HepG2 (cell line): ENCODE data around the gene CXCL3. TPM values are rescaled to one million over a fixed set of nuclear protein-coding genes. Genes with fewer than 3 reads are reported as not detected.

ENCODE experiments used
- ATAC-seq: fragments of 200-7000 bp; cut with Tn5 transposase; 3 replicates; pipeline ENCODE4 v1.9.1; 2020; ENCODE audit warnings: mild to moderate bottlenecking, moderate library complexity
- BruUV-seq: library from RNA; stranded (reverse); fragments of 400-500 nt; replicated peaks from 2 replicates; lab custom pipeline; 2021; lab: Mats Ljungman, UMichigan
- CTCF ChIA-PET: fragments of 300-600 bp; formaldehyde crosslinking; extraction: SDS; loops from one replicate; lab custom pipeline; 2021; ENCODE audit warnings: low total read pairs, inconsistent platforms, low intra/inter-chr PET ratio; lab: Yijun Ruan, JAX
- POLR2A ChIA-PET: fragments of 350-600 bp; sonication (Branson Sonifier 250); formaldehyde crosslinking; loops from one replicate; lab custom pipeline; 2020; ENCODE audit warnings: antibody characterized with exemption, inconsistent platforms; lab: Yijun Ruan, JAX
- DNase-seq: peaks from one replicate; pipeline ENCODE4 v3.0.0-alpha.2; 2015; ENCODE audit warnings: low spot score
- FAIRE-seq: peaks from 3 replicates; lab custom pipeline; 2011; peaks lifted over from hg19 to GRCh38; lab: Jason Lieb, UNC
- H2AFZ ChIP-seq: one replicate; pipeline ENCODE4 v1.6.1; 2011; ENCODE audit warnings: low read length, inconsistent platforms
- H3K27ac ChIP-seq: fragments of 300-600 bp; 3 replicates; pipeline ENCODE4 v1.8.0; 2011; ENCODE audit warnings: mixed run types, mild to moderate bottlenecking, mixed read lengths, low read length, inconsistent platforms; ENCODE audit not compliant: insufficient read depth; ENCODE audit errors: extremely low read length
- H3K27me3 ChIP-seq, 2 experiments: fragments of 200-600 bp in 1 of 2; 2 replicates in 1 of 2; 3 replicates in 1 of 2; pipeline versions ENCODE4 v1.6.0 to v1.8.0; 2011; ENCODE audit warnings: low read length in 2 of 2, mild to moderate bottlenecking in 2 of 2, moderate library complexity in 2 of 2, inconsistent platforms in 1 of 2; ENCODE audit not compliant: insufficient read depth in 2 of 2, control insufficient read depth in 1 of 2
- H3K36me3 ChIP-seq, 2 experiments: fragments of 200-600 bp in 1 of 2; replicated peaks in 1 of 2; 2 replicates in 1 of 2; 3 replicates in 1 of 2; pipeline versions ENCODE4 v1.5.1 to v1.8.0; 2011; ENCODE audit warnings: low read length in 2 of 2, inconsistent platforms in 1 of 2; ENCODE audit not compliant: insufficient read depth in 2 of 2, control insufficient read depth in 1 of 2
- H3K4me1 ChIP-seq: 2 replicates; pipeline ENCODE4 v1.5.1; 2012; ENCODE audit warnings: low read length, inconsistent platforms; ENCODE audit not compliant: insufficient read depth
- H3K4me2 ChIP-seq: 2 replicates; pipeline ENCODE4 v1.6.0; 2011; ENCODE audit warnings: low read depth, low read length, inconsistent platforms
- H3K4me3 ChIP-seq, 3 experiments: fragments of 200-600 bp in 1 of 3; sonication (generic), shearing (Covaris generic) in 1 of 3; replicated peaks in 1 of 3; 2 replicates each; pipeline ENCODE4 v1.5.1; 2011 to 2016; ENCODE audit warnings: low read length in 3 of 3, inconsistent platforms in 2 of 3, low read depth in 2 of 3, mild to moderate bottlenecking in 2 of 3, control low read depth in 1 of 3, mixed read lengths in 1 of 3; ENCODE audit not compliant: insufficient read depth in 1 of 3
- H3K79me2 ChIP-seq: one replicate; pipeline ENCODE4 v1.6.1; 2011; ENCODE audit warnings: low read length, inconsistent platforms; ENCODE audit not compliant: insufficient read depth
- H3K9ac ChIP-seq: 2 replicates; pipeline ENCODE4 v1.6.0; 2011; ENCODE audit warnings: mild to moderate bottlenecking, low read depth, low read length, inconsistent platforms; ENCODE audit not compliant: insufficient read depth
- H3K9me3 ChIP-seq: 2 replicates; pipeline ENCODE4 v1.5.1; 2012; ENCODE audit warnings: mild to moderate bottlenecking, low read length
- H4K20me1 ChIP-seq: 2 replicates; pipeline ENCODE4 v1.6.0; 2011; ENCODE audit warnings: inconsistent platforms, mild to moderate bottlenecking, low read length, moderate library complexity; ENCODE audit not compliant: insufficient read depth
- BHLHE40 ChIP-seq: IDR thresholded peaks from 2 replicates; pipeline ENCODE4 v1.6.1; 2011; ENCODE audit warnings: low read length, improper control_type of control experiment
- CAMTA2 ChIP-seq: sonication (generic); formaldehyde crosslinking; IDR thresholded peaks from 2 replicates; pipeline ENCODE4 v1.4.0; 2020; ENCODE audit warnings: mild to moderate bottlenecking, missing genetic modification reagents, borderline replicate concordance
- ETV5 ChIP-seq: IDR thresholded peaks from 2 replicates; pipeline ENCODE4 v1.6.1; 2018; ENCODE audit warnings: missing biosample characterization, missing genetic modification reagents, inconsistent platforms, borderline replicate concordance
- FOXA1 ChIP-seq, 2 experiments: fragments of 450-650 bp in 1 of 2; sonication (generic) in 1 of 2; formaldehyde crosslinking in 1 of 2; IDR thresholded peaks; 2 replicates each; pipeline versions ENCODE4 v1.4.0 to v1.6.1; 2016 to 2020; ENCODE audit warnings: missing genetic modification reagents in 1 of 2
- GFI1 ChIP-seq: sonication (generic); formaldehyde crosslinking; IDR thresholded peaks from 2 replicates; pipeline ENCODE4 v1.5.0; 2020; ENCODE audit warnings: missing genetic modification reagents, mild to moderate bottlenecking, borderline replicate concordance
- GMEB2 ChIP-seq: IDR thresholded peaks from 2 replicates; pipeline ENCODE4 v1.6.1; 2016; ENCODE audit warnings: missing biosample characterization, missing genetic modification reagents, low read depth
- HDAC6 ChIP-seq: fragments of 200-600 bp; sonication (generic); IDR thresholded peaks from 2 replicates; pipeline ENCODE4 v1.7.0; 2017; ENCODE audit warnings: mild to moderate bottlenecking, antibody characterized with exemption, low read length, low read depth
- MAFF ChIP-seq: IDR thresholded peaks from 2 replicates; pipeline ENCODE4 v1.6.1; 2011; ENCODE audit warnings: low read depth, low read length, improper control_type of control experiment
- POLR2G ChIP-seq: fragments of 200-400 bp; formaldehyde crosslinking; IDR thresholded peaks from 2 replicates; pipeline ENCODE4 v1.6.1; 2018; ENCODE audit warnings: mild to moderate bottlenecking, low read depth, low read length, moderate library complexity
- ZMYM3 ChIP-seq: sonication (generic); formaldehyde crosslinking; IDR thresholded peaks from 2 replicates; pipeline ENCODE4 v1.5.1; 2020; ENCODE audit warnings: mild to moderate bottlenecking, missing genetic modification reagents
- ZNF121 ChIP-seq: sonication (generic); formaldehyde crosslinking; IDR thresholded peaks from 2 replicates; pipeline ENCODE4 v1.5.0; 2020; ENCODE audit warnings: mild to moderate bottlenecking, missing genetic modification reagents
- ZNF160 ChIP-seq: sonication (generic); formaldehyde crosslinking; IDR thresholded peaks from 2 replicates; pipeline ENCODE4 v1.8.0; 2022; ENCODE audit warnings: mild to moderate bottlenecking, inconsistent platforms, missing genetic modification reagents
- ZNF20 ChIP-seq: sonication (generic); formaldehyde crosslinking; IDR thresholded peaks from 2 replicates; pipeline ENCODE4 v1.4.0; 2020; ENCODE audit warnings: mild to moderate bottlenecking, moderate library complexity, missing genetic modification reagents
- ZNF720 ChIP-seq: sonication (generic); formaldehyde crosslinking; IDR thresholded peaks from 2 replicates; pipeline ENCODE4 v1.4.0; 2020; ENCODE audit warnings: missing genetic modification reagents
- ZNF780A ChIP-seq: sonication (generic); formaldehyde crosslinking; IDR thresholded peaks from 2 replicates; pipeline ENCODE4 v1.8.0; 2022; ENCODE audit warnings: mild to moderate bottlenecking, missing genetic modification reagents, moderate library complexity
- WGBS: methylation state at CpG from one replicate; pipeline ENCODE4 v1.1.6; 2017; ENCODE audit warnings: low lambda C conversion rate; 5-methylcytosine and 5-hydroxymethylcytosine counted together
- in situ Hi-C: cut with HindIII; loops from 2 replicates; pipeline ENCODE4 v1.10.0; 2017; ENCODE audit warnings: low pct_unique_long_range_greater_than_20kb; ENCODE audit not compliant: extremely low pct_ligation_motif_present
- intact Hi-C: fragments of 100-400 bp; cut with micrococcal nuclease; formaldehyde crosslinking; loops from one replicate; pipeline ENCODE4 v1.10.0; 2022; ENCODE audit not compliant: unreplicated experiment
- polyA plus RNA-seq, 8 experiments: library from polyadenylated mRNA; depleted of rRNA in 3 of 8; stranded (reverse) in 7 of 8; unstranded in 1 of 8; fragments of >200 nt; fragmentation: Illumina TruSeq in 4 of 8; extraction: Trizol in 4 of 8; gene quantifications; 2 replicates each; pipeline versions ENCODE4 v1.2.1 to v1.2.3, GENCODE V29; 2011 to 2016; ENCODE audit warnings: low read depth in 4 of 8, missing spikeins in 1 of 8, mixed read lengths in 1 of 8; ENCODE audit not compliant: insufficient read depth in 1 of 8
- total RNA-seq, 5 experiments: library from RNA; depleted of rRNA; stranded (reverse); fragments of >200 nt; fragmentation: Illumina TruSeq; extraction: Trizol; gene quantifications; 2 replicates each; pipeline ENCODE4 v1.2.3, GENCODE V29; 2016; ENCODE audit warnings: low read depth in 1 of 5

CXCL3 gene
- total and polyA plus RNA-seq, 2 of the 13 experiments (the other 11 are each of a cell fraction or from before 2014, with no cell fraction given): 0.13 TPM; not detected in 1

- BruUV-seq: no TSS peak
- 6% methylated on average over 2 of the region's 2 CpGs for WGBS
- intact Hi-C loops: no loop called here
- no peak for FAIRE-seq
- H3K27ac ChIP-seq: no peak overlapping the region
- no peak for ATAC-seq
- H3K4me3 ChIP-seq: no peak overlapping the region
- no peaks in the 10 kb centered on the region for H3K4me1 ChIP-seq
- H3K9me3 ChIP-seq: no peaks in the 10 kb centered on the region
- H4K20me1 ChIP-seq: no peaks in the 10 kb centered on the region
- H2AFZ ChIP-seq: no peak overlapping the region
- ChIA-PET POLR2A (no interaction called here), CTCF (no interaction called here)
- no peak for TF ChIP-seq FOXA1 (IDR thresholded peaks at IDR 0.05)
- TF ChIP-seq FOXA1 (CRISPR knock-in tag; IDR thresholded peaks at IDR 0.05): no peak
- no peak for TF ChIP-seq GFI1 (CRISPR knock-in tag)
- TF ChIP-seq ETV5: no peak
- no peak for TF ChIP-seq GMEB2 (CRISPR knock-in tag)
- no peak for TF ChIP-seq CAMTA2 (CRISPR knock-in tag)
- no peak for TF ChIP-seq ZNF780A (CRISPR knock-in tag)
- TF ChIP-seq ZNF160: no peak
- TF ChIP-seq ZMYM3 (CRISPR knock-in tag): no peak
- no peak for TF ChIP-seq ZNF20 (CRISPR knock-in tag)
- TF ChIP-seq ZNF720 (CRISPR knock-in tag): no peak
- TF ChIP-seq ZNF121: no peak
- TF ChIP-seq MAFF: no peak
- TF ChIP-seq HDAC6: no peak
- no peak for TF ChIP-seq POLR2G
- no peak for TF ChIP-seq BHLHE40
- no peaks in the 10 kb centered on the region for H3K27me3 ChIP-seq
- H3K79me2 ChIP-seq: no peaks in the 10 kb centered on the region
- in situ Hi-C loops: no loop called here
- no peak overlapping the region for H3K9ac ChIP-seq
- H3K4me2 ChIP-seq: no peak overlapping the region
- H3K36me3 ChIP-seq: no peaks in the 10 kb centered on the region
- no peak for DNase-seq
Measured at GRCh38 chr4:74021601-74022000, 16.9 kb downstream of the CXCL3 start.
